ENCODE results near the gene HSPB1.
"Not testable (repeated sequence)": the region's sequence is repeated elsewhere in the genome, so short reads cannot be mapped to it uniquely, and the experiment has no call there.

HSPB1 gene

GRCh38 chr7:76281706-76282343 lies 20.6 kb upstream of the HSPB1 start:
- DNase-seq (ENCODE audit: low spot score): no peak

DNA sequence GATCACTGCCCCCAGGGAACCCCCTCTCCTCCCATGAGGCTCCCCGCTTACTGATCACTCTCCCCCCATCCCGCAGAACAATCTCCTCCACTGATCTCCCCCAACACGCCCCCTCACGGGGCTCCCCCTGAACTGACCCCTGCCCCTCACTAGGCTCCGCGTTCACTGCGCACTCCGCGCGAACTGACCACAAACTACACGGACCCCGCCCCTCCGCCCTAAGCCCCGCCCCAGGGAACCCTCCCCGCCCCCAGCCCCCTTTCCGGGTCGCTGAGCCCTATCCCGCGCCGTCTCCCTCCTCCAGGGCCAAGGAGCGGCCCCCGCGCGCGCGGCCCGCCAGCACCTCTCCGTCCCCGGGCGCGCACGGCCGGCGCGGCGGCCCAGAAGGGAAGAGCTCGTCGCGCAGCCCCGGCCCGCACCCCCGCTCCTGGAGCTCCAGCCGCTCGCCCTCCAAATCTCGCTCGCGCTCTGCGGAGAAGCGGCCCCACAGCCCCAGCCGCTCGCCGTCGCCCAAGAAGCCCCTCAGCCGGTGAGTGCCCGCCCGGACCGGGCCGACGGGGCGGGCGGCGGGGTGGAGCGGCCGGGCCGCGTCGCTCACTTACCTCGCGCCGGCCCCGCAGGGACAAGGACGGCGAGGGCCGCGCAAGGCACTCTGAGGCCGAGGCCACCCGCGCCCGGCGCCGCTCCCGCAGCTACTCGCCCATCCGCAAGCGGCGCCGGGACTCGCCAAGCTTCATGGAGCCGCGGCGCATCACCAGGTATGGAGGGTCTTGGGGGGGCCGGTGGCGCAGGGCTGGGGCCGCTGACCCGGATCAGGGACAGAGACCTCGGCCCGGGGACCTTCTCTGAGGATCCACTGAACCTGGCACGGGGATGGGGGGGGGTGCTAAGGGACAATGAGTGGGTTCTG lies 19.9 kb upstream of the HSPB1 start:
- no peak for DNase-seq (ENCODE audit: low spot score)

DNA sequence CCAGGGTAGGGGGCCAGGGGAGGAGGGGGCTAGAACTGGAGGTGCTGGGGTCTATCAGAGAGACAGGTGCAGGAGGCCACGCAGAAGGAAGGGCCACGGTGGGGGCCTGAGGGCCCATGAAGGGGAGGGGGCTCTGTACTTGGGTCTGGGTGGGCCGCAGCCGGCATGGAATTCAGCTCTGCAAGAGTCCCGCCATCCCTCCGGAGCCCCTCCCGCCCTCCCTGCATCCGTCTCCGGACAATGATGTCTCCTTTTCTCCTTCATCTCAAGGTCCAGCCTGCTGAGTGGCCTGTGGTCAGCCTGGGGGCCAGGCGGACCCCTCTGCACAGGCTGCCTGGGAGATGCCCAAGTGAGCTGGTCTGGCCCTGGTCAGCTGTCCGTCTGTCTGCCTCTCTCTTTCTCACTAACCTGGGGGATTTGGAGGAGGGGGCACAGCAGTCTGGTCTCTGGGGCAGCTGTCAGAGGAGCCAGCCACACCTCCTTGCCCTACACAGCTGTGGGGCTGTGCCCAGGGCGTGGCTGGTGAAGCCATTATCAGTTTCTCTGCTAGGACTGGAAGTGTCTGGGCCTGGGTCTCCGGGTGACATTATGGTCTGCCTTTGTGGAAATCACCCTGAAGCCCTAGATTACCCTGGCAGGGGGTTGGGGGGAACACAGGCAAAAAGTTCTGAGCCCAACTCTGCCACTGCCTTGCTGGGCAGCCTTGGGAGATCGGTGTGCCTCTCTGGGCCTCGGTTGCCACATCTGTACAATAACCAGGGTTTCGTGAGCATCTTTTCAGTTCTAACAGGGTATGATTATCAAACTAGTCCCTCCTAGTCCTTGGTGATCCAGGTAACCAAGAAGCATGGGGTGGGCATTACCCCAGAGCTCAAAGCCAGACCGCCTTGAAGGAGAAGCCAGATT lies 19.0 kb upstream of the HSPB1 start:
- no peak for DNase-seq (ENCODE audit: low spot score)

DNA sequence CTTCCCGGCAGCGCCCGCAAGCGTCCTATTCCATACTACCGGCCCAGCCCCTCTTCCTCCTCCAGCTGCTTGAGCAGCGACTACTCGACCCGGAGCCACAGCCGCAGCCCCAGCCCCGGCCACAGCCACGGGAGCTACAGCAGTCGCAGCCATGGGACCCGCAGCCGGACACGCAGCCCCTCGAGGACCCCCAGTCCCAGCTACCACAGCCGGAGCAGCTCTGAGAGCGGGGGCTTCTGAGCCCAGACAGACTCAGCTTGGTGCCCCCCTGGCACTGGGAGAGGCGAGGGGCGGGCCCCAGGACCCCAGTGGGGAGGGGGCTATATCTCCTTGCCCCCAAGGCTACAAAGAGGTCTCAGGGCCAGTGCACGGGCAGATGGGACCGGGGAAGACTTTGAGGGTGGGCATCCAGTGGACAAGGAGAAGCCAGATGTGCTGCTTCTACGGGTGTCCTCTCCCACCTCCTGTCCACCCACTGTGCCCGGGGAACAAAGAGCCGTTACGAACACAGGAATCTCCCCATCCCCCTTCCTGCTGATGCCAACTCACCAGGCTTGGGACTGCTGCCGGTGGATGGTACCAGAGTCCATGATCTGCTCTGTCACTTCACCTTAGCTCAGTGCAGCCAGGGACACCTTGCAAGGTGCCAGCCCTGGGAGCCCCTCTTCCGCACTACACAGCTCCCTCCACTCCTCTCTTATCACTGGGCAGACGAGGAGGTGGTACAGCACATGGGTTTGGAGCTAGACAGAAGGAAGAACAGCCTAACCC lies 16.7 kb upstream of the HSPB1 start:
- DNase-seq (ENCODE audit: low spot score): no peak

GRCh38 chr7:76286842-76287403 lies 15.6 kb upstream of the HSPB1 start:
- no peak for DNase-seq (ENCODE audit: low spot score)

GRCh38 chr7:76290847-76291350 lies 11.6 kb upstream of the HSPB1 start:
- DNase-seq (ENCODE audit: low spot score): not testable (repeated sequence)

GRCh38 chr7:76291351-76292212 lies 10.9 kb upstream of the HSPB1 start:
- peak; percentile 91 for DNase-seq (ENCODE audit: low spot score)

GRCh38 chr7:76292213-76292573 lies 10.3 kb upstream of the HSPB1 start:
- no peak for DNase-seq (ENCODE audit: low spot score)

DNA sequence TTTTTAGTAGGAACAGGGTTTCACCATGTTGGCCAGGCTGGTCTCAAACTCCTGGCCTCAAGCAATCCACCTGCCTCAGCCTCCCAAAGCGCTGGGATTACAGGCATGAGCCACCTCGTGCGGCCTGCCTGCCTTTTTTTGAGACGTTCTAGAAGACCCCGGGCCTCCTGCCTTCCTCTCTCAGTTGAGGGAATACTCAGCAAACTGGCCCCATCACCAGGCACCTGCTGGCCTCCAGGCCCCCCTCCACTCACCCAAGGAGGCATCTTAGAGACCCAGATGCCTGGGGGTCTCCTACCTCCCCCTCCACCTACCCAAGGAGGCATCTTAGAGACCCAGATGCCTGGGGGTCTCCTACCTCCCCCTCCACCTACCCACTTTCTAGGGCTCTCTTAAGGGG lies 9.6 kb upstream of the HSPB1 start:
- DNase-seq (ENCODE audit: low spot score): not testable (repeated sequence)

DNA sequence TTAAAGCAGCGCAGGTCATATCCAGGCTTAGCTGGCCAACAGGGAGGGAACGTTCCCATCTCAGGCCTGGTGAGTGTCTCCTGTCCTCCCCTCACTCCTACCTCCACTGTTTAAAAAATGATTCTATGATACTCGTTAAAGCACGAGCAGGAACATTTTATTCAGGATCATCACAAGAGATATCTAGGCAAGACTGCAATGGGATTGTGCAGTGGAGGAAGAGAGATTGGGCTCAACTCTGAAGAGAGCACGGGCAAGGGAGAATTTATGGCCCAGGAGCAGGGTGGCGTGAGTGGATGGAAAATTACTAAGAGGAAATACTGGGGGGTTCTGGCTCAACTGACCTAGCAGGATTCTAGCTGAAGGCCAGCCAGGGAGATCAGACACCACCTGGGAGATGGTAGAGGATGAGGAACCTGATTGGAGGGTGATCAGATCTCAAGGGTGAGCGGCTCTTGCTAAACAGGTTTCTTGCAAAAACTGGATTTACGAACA lies 9.0 kb upstream of the HSPB1 start:
- DNase-seq (ENCODE audit: low spot score): no peak

DNA sequence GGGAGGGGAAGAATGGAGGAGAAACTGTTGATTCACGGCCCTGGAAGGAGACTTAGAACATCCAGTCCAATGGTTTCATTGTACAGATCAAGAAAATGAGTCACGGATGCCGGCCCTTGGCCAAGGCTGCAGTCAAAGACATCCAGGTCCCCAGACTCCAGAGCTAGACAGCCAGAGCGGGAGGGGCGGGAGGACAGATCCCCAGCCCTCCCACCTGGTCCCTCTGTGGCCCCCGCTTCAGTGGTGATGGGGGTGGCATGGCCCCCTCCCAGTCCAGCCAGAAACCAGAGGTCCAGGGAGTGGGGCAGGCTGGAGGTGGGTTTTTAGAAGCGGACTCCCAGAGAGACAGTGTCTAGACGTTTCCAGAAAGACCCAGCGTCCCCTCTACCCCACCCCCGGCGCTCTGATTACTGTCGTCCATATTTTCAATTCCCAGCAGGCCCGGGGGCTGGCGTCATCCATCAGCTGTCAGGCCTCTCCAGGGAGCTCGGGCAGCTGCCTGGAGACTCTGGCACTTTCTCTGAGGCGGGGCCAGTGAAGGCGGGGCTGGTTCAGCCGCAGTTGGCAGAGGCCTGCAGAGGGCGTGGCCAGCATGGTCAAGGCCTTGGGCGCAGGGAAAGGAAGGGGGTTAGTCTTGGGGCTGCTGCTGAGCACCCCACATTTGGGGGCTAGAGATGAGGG lies 8.0 kb upstream of the HSPB1 start:
- peak; percentile 75 for DNase-seq (ENCODE audit: low spot score)

- DNase-seq (ENCODE audit: low spot score): no peak
These were observed 5.4 kb upstream of the HSPB1 start for GRCh38 chr7:76296743-76297740.

DNA sequence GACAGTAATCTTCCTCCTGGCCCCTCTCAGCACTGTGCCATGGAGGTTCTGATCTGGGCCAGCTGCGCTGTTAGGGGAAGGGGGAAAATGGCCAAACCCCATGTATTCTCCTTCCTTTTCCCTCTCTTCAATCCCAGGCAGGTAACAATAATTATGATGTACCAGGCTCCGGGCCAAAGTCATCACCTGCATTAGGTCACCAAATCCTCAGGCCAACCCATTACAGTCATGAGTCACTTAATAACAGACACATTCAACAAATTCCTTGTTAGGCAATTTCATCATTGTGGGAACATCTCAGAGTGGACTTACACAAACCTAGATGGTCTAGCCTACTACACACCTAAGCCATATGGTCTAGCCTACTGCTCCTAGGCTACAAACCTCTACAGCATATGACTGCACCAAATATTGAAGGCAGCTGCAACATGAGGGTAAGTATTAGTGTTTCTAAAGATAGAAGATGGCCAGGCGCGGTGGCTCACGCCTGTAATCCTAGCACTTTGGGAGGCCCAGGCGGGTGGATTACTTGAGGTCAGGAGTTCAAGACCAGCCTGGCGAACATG lies 2.2 kb upstream of the HSPB1 start:
- DNase-seq (ENCODE audit: low spot score): no peak

GRCh38 chr7:76301000-76301399 lies 1.5 kb upstream of the HSPB1 start:
- DNase-seq (ENCODE audit: low spot score): no peak

DNA sequence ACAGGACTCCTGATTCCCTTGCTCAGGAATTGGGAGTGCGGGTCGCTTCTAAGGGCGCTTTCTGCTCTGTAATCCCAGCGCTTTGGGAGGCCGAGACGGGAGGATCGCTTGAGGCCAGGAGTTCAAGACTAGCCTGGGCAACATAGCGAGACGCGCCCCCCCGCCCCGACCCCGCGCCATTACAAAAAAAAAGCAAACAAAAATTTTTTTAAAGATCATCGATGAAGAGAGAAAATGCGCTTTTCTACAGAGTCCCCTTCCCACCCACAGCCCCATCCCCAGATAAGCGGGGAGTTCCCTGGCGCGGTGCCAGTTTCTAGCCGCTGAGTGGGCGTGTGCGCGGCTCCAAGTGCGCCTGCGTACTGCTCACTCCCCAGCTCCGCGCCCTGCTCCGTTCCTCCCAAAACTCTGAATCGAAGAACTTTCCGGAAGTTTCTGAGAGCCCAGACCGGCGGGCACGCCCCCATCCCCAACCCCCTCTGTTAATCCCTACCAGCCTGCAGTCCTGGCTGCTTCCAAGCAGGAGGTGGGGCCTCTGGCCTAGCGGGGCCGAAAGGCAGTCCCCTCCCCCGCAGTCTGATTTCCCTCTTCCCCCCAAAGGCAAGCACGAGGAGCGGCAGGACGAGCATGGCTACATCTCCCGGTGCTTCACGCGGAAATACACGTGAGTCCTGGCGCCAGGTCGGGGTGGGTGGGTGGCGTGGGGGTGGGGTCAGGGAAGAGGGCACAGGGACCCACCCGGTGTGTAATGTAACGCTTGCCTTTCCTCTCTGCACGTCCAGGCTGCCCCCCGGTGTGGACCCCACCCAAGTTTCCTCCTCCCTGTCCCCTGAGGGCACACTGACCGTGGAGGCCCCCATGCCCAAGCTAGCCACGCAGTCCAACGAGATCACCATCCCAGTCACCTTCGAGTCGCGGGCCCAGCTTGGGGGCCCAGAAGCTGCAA lies 1.0 kb downstream of the HSPB1 start:
- peak; percentile 80 for DNase-seq (ENCODE audit: low spot score)

- DNase-seq (ENCODE audit: low spot score): peak; percentile 88
These were observed 2.5 kb downstream of the HSPB1 start for GRCh38 chr7:76304888-76305375.
